ENCODE measurements around the gene GAMT.

GAMT gene

GRCh38 chr19:1418496-1418775 lies 17.1 kb upstream of the GAMT start:
- DNase-seq = no peak

GRCh38 chr19:1417681-1418495 lies 16.5 kb upstream of the GAMT start:
- no peak for DNase-seq

GRCh38 chr19:1417145-1417544 lies 15.8 kb upstream of the GAMT start:
- DNase-seq = no peak

- DNase-seq = no peak
Observed at GRCh38 chr19:1416014-1416841, 14.9 kb upstream of the GAMT start.

GRCh38 chr19:1412995-1413800 lies 11.9 kb upstream of the GAMT start:
- DNase-seq = no peak

GRCh38 chr19:1412323-1412923 lies 11.1 kb upstream of the GAMT start:
- no peak for DNase-seq

- DNase-seq = peak; percentile 72
Observed at GRCh38 chr19:1411255-1412191, 10.2 kb upstream of the GAMT start.

GRCh38 chr19:1410789-1411188 lies 9.4 kb upstream of the GAMT start:
- no peak for DNase-seq

- DNase-seq = no peak
Observed at GRCh38 chr19:1410136-1410786, 8.9 kb upstream of the GAMT start.

- no peak for DNase-seq
Observed at GRCh38 chr19:1409204-1410005, 8.1 kb upstream of the GAMT start.

GRCh38 chr19:1408300-1409203 lies 7.2 kb upstream of the GAMT start:
- peak; percentile 54 for DNase-seq

GRCh38 chr19:1407528-1408299 lies 6.4 kb upstream of the GAMT start, which contains the start of gene DAZAP1:
TSS of gene DAZAP1 (plus strand) at chr19:1407586. CDS start at chr19:1407774, 188 bp downstream.
- no peak for DNase-seq

GRCh38 chr19:1406774-1407527 lies 5.6 kb upstream of the GAMT start:
- peak; percentile 99 for DNase-seq

GRCh38 chr19:1402411-1403070 lies 1.2 kb upstream of the GAMT start:
- DNase-seq = no peak

GRCh38 chr19:1401889-1402217 lies 511 bp upstream of the GAMT start:
- no peak for DNase-seq

GRCh38 chr19:1400281-1401137 lies 833 bp downstream of the GAMT start:
- peak; percentile 51 for DNase-seq
